ENCODE results near the gene RASSF1. TPM values are rescaled to one million over a fixed set of nuclear protein-coding genes. Genes with fewer than 3 reads are reported as not detected.
A peak's percentile ranks its signal among the peaks of the same experiment; 100 is the strongest.

RASSF1 gene
- total RNA-seq, 1 experiment from 2014 or later: 11.4 TPM

DNA sequence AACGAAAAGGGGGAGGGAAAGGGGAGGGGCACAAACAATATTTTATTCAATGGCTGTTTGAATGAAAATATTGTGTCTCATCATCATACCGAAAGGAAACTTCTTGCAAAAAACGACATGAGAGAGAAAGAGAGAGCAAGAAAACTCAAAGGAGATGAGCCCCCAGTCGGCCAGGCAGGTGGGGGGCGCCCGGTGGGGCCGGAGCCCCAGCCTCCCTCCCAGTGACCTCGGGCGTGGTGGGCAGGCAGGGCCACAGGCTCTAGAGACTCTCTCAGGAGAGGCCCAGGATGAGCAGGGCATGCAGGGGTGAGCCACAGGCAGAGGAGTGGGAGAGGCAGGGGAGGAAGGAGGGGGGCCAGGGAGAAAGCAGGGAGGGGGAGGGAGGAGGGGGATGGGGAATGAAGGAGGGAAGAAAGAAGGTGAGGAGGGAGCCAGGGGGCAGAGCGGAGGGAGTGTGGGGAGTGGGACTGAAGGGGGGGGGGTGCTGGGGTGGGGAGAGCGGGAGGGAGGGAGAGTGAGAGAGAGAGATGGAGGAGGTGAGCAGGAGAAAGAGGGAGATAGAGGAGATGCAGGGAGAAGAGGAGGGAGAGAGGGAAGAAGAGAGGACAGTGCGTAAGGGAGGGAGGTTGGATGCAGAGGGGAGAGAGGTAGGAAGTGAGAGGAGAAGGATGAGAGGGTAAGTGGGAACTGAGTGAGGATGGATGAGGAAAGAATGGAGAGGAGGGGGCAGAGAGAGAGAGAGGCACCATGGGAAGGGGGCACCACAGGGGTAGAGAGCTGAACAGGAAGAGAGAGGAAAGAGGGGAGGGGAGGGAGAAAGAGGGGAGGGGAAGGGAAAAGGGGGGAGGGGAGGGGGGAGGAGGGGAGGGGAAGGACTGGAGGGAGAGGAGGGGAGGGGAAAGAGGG is 32.8 kb upstream of the RASSF1 start:
- peak; percentile 89 for DNase-seq

DNA sequence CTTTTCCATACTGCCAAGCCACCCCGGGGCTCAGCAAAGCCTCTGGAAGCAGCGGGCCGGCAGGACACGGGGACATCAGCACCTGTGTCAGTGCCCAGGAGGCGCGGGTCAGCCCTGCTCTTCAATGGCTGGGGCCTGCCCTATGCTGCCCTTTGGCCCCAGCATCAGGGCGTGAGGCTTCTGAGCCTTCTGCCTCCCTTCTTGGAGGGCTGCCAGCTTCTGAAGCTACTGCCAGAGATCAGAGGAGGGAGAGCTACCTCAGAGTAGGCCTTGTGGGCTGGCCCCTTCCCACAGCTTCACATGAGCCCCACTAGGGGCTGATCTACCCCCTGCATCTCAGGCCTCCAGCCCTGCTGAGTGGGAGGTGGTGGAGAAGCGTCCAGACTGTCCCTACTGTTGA is 31.7 kb upstream of the RASSF1 start:
- H3K4me3 ChIP-seq (ENCODE audit: insufficient read depth, low read depth, low read length): no peak overlapping the region
- DNase-seq: peak; percentile 76

More for the DNA sequence above, 32.8 kb upstream of the RASSF1 start:
- Histone ChIP-seq H3K27me3 (ENCODE audit: control insufficient read depth, insufficient read depth, low read length) (no peaks in the 10 kb centered on the region), H3K4me3 (ENCODE audit: insufficient read depth, low read depth, low read length) (no peak overlapping the region), H3K36me3 (replicated peaks; ENCODE audit: control insufficient read depth, insufficient read depth, low read length) (no peaks in the 10 kb centered on the region)

DNA sequence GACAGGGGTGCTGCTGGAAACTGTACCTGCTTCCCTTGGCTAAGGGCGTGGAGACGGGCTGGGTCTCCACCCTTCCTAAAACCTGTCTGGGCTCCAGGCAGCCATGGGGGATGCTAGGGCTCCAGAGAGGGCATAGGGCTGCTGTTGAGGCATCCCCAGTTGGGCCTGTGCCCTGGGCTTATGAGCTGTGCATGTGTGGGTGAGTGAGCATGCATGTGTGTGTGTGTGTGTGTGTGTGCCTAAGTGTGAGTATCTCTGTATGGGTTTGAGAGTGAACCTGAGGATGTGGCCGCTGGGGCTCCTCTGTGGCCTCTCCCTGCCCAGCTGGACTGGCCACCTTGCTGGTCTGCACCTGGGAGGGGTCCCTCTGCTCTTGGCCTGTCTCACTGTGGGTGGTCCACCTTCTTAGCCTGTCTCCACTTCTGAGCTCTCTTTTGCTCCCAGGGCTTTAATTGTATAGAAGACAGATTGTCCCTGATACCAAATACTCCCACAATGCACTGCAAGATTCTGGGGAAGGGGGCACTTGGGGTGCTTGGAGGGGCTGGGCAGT is 30.6 kb upstream of the RASSF1 start:
- Histone ChIP-seq H3K4me3 (ENCODE audit: insufficient read depth, low read depth, low read length) (no peak overlapping the region), H3K36me3 (replicated peaks; ENCODE audit: control insufficient read depth, insufficient read depth, low read length) (no peaks in the 10 kb centered on the region), H3K27me3 (ENCODE audit: control insufficient read depth, insufficient read depth, low read length) (peaks cover 2% of the 10 kb centered on the region; the same call in 1 of the 2 replicates)
- DNase-seq: no peak

More for the DNA sequence above, 31.7 kb upstream of the RASSF1 start:
- H3K27me3 ChIP-seq (ENCODE audit: control insufficient read depth, insufficient read depth, low read length): no peaks in the 10 kb centered on the region
- H3K36me3 ChIP-seq (replicated peaks; ENCODE audit: control insufficient read depth, insufficient read depth, low read length): no peaks in the 10 kb centered on the region

- H3K36me3 ChIP-seq (replicated peaks; ENCODE audit: control insufficient read depth, insufficient read depth, low read length): no peaks in the 10 kb centered on the region
- DNase-seq: no peak
- H3K27me3 ChIP-seq (ENCODE audit: control insufficient read depth, insufficient read depth, low read length): peaks cover 2% of the 10 kb centered on the region; the same call in 1 of the 2 replicates
- H3K4me3 ChIP-seq (ENCODE audit: insufficient read depth, low read depth, low read length): no peak overlapping the region
Observed at GRCh38 chr3:50370594-50370993, 30.0 kb upstream of the RASSF1 start.

DNA sequence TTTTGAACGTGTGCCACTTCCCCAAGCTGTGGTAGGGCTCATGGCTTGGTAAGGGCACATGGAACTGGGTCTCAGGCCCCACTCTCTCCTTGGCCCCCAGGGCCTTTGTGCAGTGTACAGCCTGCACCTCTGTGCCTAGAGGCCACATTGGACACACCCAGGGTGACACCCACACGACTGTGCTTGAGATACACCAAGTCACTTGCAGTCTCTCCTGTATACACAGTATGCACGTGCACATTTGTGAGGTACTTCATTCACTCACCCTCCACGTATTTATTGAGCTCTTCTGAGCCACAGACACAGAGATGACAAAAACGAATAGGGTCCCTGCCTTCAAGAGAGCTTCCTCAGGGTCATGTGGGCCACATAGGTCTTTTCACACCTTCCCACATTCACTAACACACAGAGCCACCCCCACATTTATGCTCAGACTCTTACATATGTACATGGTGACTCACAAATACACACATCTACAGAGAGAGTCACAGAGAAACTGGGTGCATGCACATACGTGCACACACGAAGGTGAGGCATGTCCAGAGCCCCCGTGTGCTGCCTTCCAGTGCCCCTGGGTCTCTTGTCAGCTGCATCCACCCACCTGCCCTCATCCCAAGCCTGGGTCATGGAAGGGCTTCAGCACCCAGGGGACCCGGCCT is 28.5 kb upstream of the RASSF1 start:
- Histone ChIP-seq H3K36me3 (replicated peaks; ENCODE audit: control insufficient read depth, insufficient read depth, low read length) (no peaks in the 10 kb centered on the region), H3K4me3 (ENCODE audit: insufficient read depth, low read depth, low read length) (no peak overlapping the region), H3K27me3 (ENCODE audit: control insufficient read depth, insufficient read depth, low read length) (peaks cover 8% of the 10 kb centered on the region; the same call in 1 of the 2 replicates)
- DNase-seq: no peak

GRCh38 chr3:50365842-50366220 is 25.2 kb upstream of the RASSF1 start:
- H3K27me3 ChIP-seq (ENCODE audit: control insufficient read depth, insufficient read depth, low read length): peaks cover 13% of the 10 kb centered on the region; the same call in 1 of the 2 replicates
- DNase-seq: no peak
- H3K36me3 ChIP-seq (replicated peaks; ENCODE audit: control insufficient read depth, insufficient read depth, low read length): no peaks in the 10 kb centered on the region
- peak overlapping the region; percentile 63; the same call in 1 of the 2 replicates for H3K4me3 ChIP-seq (ENCODE audit: insufficient read depth, low read depth, low read length)

- Histone ChIP-seq H3K27me3 (ENCODE audit: control insufficient read depth, insufficient read depth, low read length) (peaks cover 13% of the 10 kb centered on the region; the same call in 1 of the 2 replicates), H3K4me3 (ENCODE audit: insufficient read depth, low read depth, low read length) (peak overlapping the region; percentile 63), H3K36me3 (replicated peaks; ENCODE audit: control insufficient read depth, insufficient read depth, low read length) (no peaks in the 10 kb centered on the region)
- DNase-seq: peak; percentile 99
Observed at GRCh38 chr3:50365080-50365841, 24.6 kb upstream of the RASSF1 start.

DNA sequence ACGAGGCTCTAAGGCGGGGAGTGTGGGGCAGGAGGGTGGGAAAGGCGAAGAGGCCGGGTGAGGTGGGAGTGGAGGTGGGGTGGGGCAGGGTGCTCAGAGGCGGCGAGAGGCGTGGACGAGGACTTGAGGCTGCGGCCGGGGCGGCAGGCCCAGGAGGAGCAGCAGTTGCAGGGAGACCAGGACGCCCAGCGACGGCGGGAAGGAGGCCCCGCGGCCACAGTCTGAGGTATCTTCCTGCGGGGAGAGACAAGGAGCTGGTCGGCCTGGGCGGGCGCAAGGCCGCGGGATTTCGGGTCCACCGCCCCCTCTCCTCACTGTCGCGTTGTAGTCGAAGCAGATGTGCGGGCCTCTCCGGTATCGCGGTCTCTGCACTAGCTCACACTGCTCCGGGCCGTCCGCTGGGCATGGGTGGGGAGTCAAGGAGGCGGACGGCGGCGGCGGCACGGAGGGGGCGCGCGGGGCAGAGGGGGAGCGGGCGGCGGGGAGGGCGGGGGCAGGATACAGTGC is 24.0 kb upstream of the RASSF1 start:
- peaks cover 13% of the 10 kb centered on the region; the same call in 1 of the 2 replicates for H3K27me3 ChIP-seq (ENCODE audit: control insufficient read depth, insufficient read depth, low read length)
- DNase-seq: no peak
- no peaks in the 10 kb centered on the region for H3K36me3 ChIP-seq (replicated peaks; ENCODE audit: control insufficient read depth, insufficient read depth, low read length)
- peak overlapping the region; percentile 63 for H3K4me3 ChIP-seq (ENCODE audit: insufficient read depth, low read depth, low read length)

GRCh38 chr3:50359760-50360110 is 19.1 kb upstream of the RASSF1 start:
- H3K27me3 ChIP-seq (ENCODE audit: control insufficient read depth, insufficient read depth, low read length): peaks cover 11% of the 10 kb centered on the region; the same call in 1 of the 2 replicates
- peak overlapping the region; percentile 28; the same call in 1 of the 2 replicates for H3K4me3 ChIP-seq (ENCODE audit: insufficient read depth, low read depth, low read length)
- peaks cover 9% of the 10 kb centered on the region for H3K36me3 ChIP-seq (replicated peaks; ENCODE audit: control insufficient read depth, insufficient read depth, low read length)
- DNase-seq: no peak

GRCh38 chr3:50358911-50359759 is 18.5 kb upstream of the RASSF1 start, which contains the start of gene TMEM115:
Gene TMEM115, minus strand, starts transcription at chr3:50359521. Its CDS starts 458 bp downstream, at chr3:50359063.
- peaks cover 13% of the 10 kb centered on the region for H3K36me3 ChIP-seq (replicated peaks; ENCODE audit: control insufficient read depth, insufficient read depth, low read length)
- peaks cover 5% of the 10 kb centered on the region; the same call in 1 of the 2 replicates for H3K27me3 ChIP-seq (ENCODE audit: control insufficient read depth, insufficient read depth, low read length)
- peak within 1 kb of the TSS; percentile 94 for H3K4me3 ChIP-seq (ENCODE audit: insufficient read depth, low read depth, low read length)
- DNase-seq: peak; percentile 99

DNA sequence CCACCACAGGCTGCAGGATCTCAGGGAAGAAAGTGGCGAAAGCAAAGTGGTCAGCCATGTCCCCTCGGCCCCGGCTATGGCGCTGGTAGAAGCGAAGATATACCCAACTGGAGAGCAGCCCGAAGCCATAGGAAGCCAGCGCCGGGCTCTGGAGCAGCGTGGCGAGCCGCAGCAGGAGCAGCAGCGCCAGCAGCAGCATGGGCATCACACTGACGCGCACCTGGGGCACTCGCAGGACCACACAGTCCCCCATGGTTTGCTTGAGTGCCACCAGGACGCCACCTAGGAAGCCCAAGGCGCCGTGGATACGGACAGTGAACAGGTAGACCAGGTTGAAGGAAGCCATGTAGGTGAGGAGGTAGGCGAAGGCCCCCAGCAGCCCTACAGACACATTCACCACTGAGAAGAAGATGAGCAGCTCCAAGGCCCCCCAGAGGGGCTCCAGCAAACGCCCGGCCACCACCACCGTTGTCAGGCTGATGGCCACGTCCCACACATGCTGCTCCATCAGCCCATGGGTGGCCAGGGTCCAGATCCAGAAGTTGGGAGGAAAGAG is 17.8 kb upstream of the RASSF1 start:
- no peak for DNase-seq
- Histone ChIP-seq H3K4me3 (ENCODE audit: insufficient read depth, low read depth, low read length) (peak overlapping the region; percentile 94), H3K36me3 (replicated peaks; ENCODE audit: control insufficient read depth, insufficient read depth, low read length) (peaks cover 13% of the 10 kb centered on the region), H3K27me3 (ENCODE audit: control insufficient read depth, insufficient read depth, low read length) (no peaks in the 10 kb centered on the region)

DNA sequence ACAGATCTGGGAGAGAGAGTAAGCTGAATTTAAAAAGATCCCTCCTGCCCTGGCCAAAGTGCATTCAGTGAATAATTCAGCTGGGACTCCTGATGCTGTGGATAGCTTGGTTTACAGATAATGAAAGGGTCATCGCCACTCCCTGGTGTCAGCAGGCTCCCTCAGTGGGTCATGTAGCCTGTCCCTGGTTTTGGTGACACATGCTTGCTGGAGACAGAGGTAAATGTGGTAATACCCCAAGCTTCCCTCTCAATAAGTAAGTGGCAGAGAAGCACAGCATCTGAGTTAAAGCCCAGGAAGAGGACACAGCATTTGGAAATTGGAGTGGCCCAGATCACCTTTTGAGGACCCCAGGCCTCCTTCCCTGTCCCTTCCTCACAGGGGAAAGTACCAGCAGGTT is 16.8 kb upstream of the RASSF1 start:
- DNase-seq: no peak
- Histone ChIP-seq H3K4me3 (ENCODE audit: insufficient read depth, low read depth, low read length) (no peak overlapping the region), H3K36me3 (replicated peaks; ENCODE audit: control insufficient read depth, insufficient read depth, low read length) (peaks cover 13% of the 10 kb centered on the region), H3K27me3 (ENCODE audit: control insufficient read depth, insufficient read depth, low read length) (no peaks in the 10 kb centered on the region)

- H3K36me3 ChIP-seq (replicated peaks; ENCODE audit: control insufficient read depth, insufficient read depth, low read length): peaks cover 13% of the 10 kb centered on the region
- H3K4me3 ChIP-seq (ENCODE audit: insufficient read depth, low read depth, low read length): no peak overlapping the region
- H3K27me3 ChIP-seq (ENCODE audit: control insufficient read depth, insufficient read depth, low read length): no peaks in the 10 kb centered on the region
- peak; percentile 41 for DNase-seq
Observed at GRCh38 chr3:50356553-50356952, 15.9 kb upstream of the RASSF1 start.

Measured in H7 (cell line).